Measurements from ENCODE around the gene TGFBR2.

TGFBR2 gene

GRCh38 chr3:30602946-30603345, 3.5 kb upstream of the TGFBR2 start:
- TF ChIP-seq RAD21 (IDR thresholded peaks at IDR 0.05; ENCODE audit: low read depth): no peak
- no peak for TF ChIP-seq TEAD4 (IDR thresholded peaks at IDR 0.05)
- TF ChIP-seq USF1 (IDR thresholded peaks at IDR 0.05): no peak
- no peak for TF ChIP-seq TCF12 (IDR thresholded peaks at IDR 0.05; ENCODE audit: low read depth)
- no peak for TF ChIP-seq NFIC (IDR thresholded peaks at IDR 0.05)
- TF ChIP-seq EGR1 (IDR thresholded peaks at IDR 0.05): no peak
- TF ChIP-seq CREB1 (IDR thresholded peaks at IDR 0.05; ENCODE audit: low read depth): no peak
- no peak for TF ChIP-seq EP300 (IDR thresholded peaks at IDR 0.05; ENCODE audit: borderline replicate concordance)
- TF ChIP-seq CEBPB (IDR thresholded peaks at IDR 0.05): no peak
- TF ChIP-seq ZBTB7A (IDR thresholded peaks at IDR 0.05; ENCODE audit: low read depth): no peak
- TF ChIP-seq REST (IDR thresholded peaks at IDR 0.05; ENCODE audit: low read depth): no peak
- no peak for TF ChIP-seq TAF1 (IDR thresholded peaks at IDR 0.05; ENCODE audit: low read depth)
- no peak for TF ChIP-seq FOXM1 (IDR thresholded peaks at IDR 0.05; ENCODE audit: borderline replicate concordance, low read depth)
- no peak for TF ChIP-seq MAX (IDR thresholded peaks at IDR 0.05)
- TF ChIP-seq YY1 (IDR thresholded peaks at IDR 0.05; ENCODE audit: low read depth): no peak

GRCh38 chr3:30604093-30604492, 2.3 kb upstream of the TGFBR2 start:
- no peak for TF ChIP-seq CREB1 (IDR thresholded peaks at IDR 0.05; ENCODE audit: low read depth)
- TF ChIP-seq EGR1 (IDR thresholded peaks at IDR 0.05): no peak
- no peak for TF ChIP-seq RAD21 (IDR thresholded peaks at IDR 0.05; ENCODE audit: low read depth)
- no peak for TF ChIP-seq CEBPB (IDR thresholded peaks at IDR 0.05)
- no peak for TF ChIP-seq MAX (IDR thresholded peaks at IDR 0.05)
- TF ChIP-seq YY1 (IDR thresholded peaks at IDR 0.05; ENCODE audit: low read depth): no peak
- TF ChIP-seq REST (IDR thresholded peaks at IDR 0.05; ENCODE audit: low read depth): no peak
- no peak for TF ChIP-seq TEAD4 (IDR thresholded peaks at IDR 0.05)
- no peak for TF ChIP-seq TAF1 (IDR thresholded peaks at IDR 0.05; ENCODE audit: low read depth)
- no peak for TF ChIP-seq FOXM1 (IDR thresholded peaks at IDR 0.05; ENCODE audit: borderline replicate concordance, low read depth)
- no peak for TF ChIP-seq NFIC (IDR thresholded peaks at IDR 0.05)
- no peak for TF ChIP-seq ZBTB7A (IDR thresholded peaks at IDR 0.05; ENCODE audit: low read depth)
- TF ChIP-seq USF1 (IDR thresholded peaks at IDR 0.05): no peak
- TF ChIP-seq EP300 (IDR thresholded peaks at IDR 0.05; ENCODE audit: borderline replicate concordance): no peak
- TF ChIP-seq TCF12 (IDR thresholded peaks at IDR 0.05; ENCODE audit: low read depth): no peak

- TF ChIP-seq TCF12 (IDR thresholded peaks at IDR 0.05; ENCODE audit: low read depth) (no peak), CEBPB (IDR thresholded peaks at IDR 0.05) (no peak), NFIC (IDR thresholded peaks at IDR 0.05) (no peak), EGR1 (IDR thresholded peaks at IDR 0.05) (no peak), CREB1 (IDR thresholded peaks at IDR 0.05; ENCODE audit: low read depth) (no peak), EP300 (IDR thresholded peaks at IDR 0.05; ENCODE audit: borderline replicate concordance) (no peak), TEAD4 (IDR thresholded peaks at IDR 0.05) (no peak), YY1 (IDR thresholded peaks at IDR 0.05; ENCODE audit: low read depth) (no peak), ZBTB7A (IDR thresholded peaks at IDR 0.05; ENCODE audit: low read depth) (no peak), REST (IDR thresholded peaks at IDR 0.05; ENCODE audit: low read depth) (no peak)
These were observed 1.8 kb upstream of the TGFBR2 start for GRCh38 chr3:30604558-30604957.

- TF ChIP-seq TEAD4 (IDR thresholded peaks at IDR 0.05): no peak
- TF ChIP-seq TCF12 (IDR thresholded peaks at IDR 0.05; ENCODE audit: low read depth): no peak
- no peak for TF ChIP-seq FOXM1 (IDR thresholded peaks at IDR 0.05; ENCODE audit: borderline replicate concordance, low read depth)
These were observed 1.4 kb upstream of the TGFBR2 start for GRCh38 chr3:30605005-30605404.
